Suppressor macrophage treated with lipopolysaccharide for 1 hour (primary cell): Measurements from ENCODE around the gene PRKCQ.
"Not testable (repeated sequence)": the region's sequence is repeated elsewhere in the genome, so short reads cannot be mapped to it uniquely, and the experiment has no call there.

ENCODE experiments used
- DNase-seq, 3 donors: peaks; one replicate each; pipeline ENCODE4 v3.0.0-alpha.2; 2020 to 2022

Gene PRKCQ

DNA sequence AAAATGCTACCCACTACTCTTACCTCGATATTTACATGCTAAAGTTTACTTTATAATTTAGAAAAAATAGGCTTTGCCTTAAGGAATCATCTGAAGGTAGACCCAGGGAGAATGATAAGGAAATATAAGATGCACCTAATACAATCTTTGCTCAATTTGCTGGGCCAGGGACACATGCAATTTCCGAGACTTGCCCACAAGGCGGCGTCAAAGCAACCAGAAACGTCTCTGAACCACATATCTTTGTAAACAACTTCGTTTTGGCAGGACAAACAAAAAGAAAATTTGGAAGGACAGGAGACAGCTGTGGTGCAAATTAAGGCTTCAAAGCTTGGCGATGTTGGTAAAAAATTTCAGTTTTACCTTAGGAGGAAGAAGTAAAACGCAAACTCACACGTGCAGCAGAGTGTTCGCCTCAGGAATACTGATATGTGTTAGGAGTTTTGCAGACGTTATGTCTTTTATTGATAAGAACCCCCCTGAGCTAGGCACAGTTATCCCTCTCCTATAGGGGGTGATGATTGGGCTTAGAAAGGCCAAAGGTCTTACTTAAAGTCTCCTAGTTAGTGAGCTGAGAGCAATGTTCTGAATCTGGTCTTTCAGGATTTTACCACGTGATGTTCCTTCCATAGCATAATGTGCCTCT is 134.3 kb downstream of the PRKCQ start:
- DNase-seq: peak; percentile 60 to 75 (median 71)

DNA sequence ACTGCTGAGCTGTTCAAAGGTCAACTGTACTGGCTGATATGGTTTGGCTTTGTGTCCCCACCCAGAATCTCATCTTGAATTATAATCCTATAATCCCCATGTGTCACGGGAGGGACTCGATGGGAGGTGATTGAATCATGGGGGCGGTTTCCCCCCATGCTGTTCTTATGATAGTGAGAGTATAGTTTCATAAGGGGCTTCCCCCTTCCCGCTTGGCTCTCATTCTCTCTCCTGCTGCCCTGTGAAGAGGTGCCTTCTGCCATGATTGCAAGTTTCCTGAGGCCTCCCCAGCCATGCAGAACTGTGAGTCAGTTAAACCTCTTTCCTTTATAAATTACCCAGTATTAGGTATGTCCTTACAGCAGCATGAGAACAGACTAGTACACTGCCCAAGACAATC is 140.2 kb downstream of the PRKCQ start:
- DNase-seq: not testable (repeated sequence)

DNA sequence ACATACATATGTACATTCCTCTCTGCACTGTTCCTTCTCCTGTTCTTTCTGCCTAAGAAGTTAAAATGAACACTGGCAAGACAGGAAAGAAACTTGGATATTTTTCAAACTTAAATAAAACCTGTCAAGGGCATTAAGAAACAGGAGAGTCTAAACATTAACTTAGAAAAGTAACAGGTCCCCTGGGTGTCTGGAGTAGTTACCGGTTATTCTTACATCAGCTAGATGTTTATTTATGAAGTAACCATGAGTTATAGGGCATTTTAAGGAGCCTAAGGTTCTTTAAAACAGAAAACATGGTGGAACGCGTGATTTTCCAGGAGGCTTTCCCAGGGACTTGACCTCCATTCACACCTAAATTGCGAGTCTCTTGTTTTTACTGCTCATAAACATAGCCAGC is 148.2 kb downstream of the PRKCQ start:
- no peak for DNase-seq

DNA sequence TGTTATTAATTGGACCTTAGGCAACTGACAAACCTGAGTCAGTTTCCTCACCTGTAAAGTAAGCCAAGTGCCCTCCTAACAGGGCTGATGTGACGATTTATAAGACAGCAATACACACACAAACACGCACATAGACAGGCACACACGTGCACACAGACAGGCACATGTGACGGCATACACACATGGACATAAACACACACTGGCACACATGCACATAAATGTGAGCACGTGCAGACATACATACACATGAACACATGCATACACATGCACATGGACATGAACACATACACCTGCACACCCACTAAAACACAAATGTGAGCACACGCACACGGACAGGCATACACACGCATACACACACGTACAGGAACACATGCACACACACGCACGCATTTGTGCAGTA is 148.9 kb downstream of the PRKCQ start:
- DNase-seq: no peak

DNA sequence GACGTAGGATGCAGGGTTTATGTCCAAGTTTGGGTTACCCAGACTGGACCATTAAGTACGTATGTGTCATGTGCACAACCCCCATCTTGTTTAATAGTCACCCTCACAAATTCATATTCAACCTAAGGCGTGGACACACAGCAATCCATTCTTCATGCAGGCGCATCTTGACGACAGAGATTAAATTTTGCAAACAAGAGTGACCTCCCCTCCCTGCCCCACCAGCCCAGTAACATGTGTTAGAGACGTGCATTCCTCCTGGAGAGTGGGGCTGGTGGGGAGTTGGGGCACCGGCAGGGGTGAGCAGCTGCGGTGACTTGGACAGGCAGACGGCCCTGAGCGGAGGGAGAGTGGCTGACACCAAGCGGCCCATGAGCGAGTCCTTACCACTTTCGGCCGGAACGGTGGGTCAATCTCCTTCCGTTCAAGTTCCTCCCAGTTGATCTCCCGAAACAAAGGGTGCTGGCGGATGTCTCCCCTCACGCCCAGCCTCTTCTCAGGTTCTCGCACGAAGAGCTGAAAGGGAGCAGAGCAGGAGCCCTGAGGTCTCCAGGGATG is 149.6 kb downstream of the PRKCQ start:
- DNase-seq: no peak

DNA sequence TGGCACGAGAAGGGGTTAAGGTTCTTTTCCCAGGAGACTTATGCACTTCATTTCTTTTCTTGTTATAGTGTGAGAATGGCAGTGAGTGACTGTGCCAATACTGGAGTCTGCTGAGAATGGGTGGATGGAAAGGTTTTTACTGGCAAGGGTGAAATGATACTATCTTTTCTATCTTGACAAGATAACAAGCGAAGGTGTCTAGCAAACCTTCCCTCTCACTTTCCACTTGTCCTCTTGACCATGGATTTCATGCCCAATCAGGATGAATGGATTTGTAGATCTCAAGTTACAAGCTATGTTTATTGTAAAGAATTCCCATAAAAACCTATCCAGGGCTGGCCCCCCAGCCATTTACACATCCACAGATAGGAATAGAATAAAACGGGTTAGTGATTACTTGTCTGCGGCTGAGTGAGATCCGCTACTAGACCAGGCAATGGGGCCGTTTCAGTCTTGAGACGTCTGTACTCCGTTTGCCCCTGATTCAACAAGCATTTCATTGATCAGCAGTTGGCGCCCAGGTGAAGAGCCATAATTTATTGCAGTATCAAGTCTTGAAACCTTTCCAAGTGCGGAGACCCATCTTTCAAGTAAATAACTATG is 152.6 kb downstream of the PRKCQ start:
- no peak for DNase-seq

DNA sequence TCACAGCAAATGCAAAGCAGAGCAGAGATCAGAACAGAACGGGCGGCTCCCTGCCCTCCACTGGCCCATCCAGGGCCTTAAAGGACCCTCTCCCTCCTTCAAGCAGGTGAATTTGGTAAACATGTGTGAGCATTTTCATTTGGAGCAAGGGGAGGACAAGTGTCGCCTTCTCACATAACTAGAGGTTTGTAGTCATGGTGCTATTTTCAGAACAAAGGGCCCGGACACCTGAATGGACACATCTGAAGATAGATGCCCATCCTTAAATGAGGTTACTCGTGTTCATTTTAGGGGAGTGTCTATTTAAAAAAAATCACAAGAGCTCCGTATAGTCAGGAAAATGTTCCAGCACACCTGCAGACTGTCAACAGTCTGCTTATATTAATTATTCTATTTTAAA is 153.8 kb downstream of the PRKCQ start:
- DNase-seq: no peak

DNA sequence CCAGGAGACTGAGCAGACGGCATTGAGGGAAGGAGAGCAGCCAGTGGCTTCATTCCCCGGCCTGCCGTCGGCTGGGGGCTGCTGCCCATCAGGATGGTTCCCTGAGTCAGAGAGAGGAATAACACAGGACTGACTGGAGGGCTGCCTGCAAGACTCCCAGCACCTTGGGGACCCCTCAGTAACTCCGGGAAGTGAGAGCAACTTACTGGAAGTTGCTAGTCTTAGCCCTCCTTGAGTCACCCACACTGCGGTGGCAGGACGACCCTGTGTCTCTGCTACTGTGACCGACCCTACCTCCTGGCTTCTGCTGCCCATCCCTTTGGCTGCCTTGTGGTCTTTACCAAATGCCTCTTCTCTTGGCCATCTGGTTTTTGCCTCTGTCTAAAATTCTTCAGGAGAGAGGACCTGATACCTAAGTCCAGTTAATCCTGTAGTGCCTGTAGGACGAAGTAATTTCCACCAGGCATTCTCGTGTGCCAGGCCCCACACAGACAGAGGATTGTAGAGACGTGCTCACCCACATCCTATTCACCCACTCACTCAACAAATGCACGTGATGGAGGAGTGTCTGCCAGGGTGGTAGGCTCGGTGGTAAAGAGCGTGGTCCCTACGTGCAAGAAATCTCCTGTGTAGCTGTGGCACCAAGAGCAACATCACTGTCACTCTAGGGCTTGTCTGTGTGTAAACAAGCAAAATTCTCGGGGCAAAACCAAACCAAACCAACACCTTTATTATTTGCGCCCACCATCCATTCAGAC is 156.5 kb downstream of the PRKCQ start:
- DNase-seq: no peak

DNA sequence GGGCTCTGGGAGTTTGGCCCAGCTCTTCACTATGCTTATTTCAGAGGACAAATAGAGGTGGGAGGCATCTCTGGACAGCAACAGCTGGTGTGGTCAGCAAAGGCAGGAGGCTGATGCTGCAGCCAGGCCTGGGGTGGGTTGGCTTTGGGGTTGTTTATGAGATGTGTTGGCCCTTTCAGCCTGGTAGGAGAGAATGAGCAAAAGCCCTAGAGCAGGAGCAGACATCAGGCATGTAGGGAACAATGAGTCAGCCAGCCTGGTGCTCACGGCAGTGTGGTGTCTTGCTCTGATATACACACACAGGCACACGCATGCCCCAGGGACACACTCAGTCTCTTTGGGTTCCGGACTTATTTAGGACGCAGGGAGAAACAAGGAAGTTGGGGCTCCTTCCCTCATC is 157.1 kb downstream of the PRKCQ start:
- no peak for DNase-seq

DNA sequence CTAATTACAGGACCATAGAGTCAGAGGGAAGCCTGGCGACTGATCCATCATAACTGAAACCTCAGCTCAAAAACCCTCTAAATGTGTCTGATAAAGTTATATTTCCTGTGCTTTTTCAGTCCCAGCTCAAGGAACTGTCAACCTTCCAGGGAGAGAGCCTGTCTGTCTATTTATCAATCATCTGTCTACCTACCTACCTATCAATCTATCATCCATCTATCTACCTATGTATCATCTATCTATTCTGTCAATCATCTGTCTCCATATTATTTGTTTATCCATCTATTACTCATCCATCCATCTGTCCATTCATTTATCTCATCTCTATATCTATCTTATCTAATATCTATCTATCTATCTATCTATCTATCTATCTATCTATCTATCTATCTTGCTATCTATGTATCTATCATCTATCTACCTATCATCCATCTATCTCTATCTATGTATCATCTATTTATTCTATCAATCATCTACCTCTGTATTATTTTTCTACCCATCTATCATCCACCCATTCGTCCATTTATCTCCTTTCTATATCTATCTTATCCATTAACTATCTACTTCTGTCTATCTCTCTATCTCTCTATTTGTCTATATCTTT is 161.4 kb downstream of the PRKCQ start:
- DNase-seq: no peak

DNA sequence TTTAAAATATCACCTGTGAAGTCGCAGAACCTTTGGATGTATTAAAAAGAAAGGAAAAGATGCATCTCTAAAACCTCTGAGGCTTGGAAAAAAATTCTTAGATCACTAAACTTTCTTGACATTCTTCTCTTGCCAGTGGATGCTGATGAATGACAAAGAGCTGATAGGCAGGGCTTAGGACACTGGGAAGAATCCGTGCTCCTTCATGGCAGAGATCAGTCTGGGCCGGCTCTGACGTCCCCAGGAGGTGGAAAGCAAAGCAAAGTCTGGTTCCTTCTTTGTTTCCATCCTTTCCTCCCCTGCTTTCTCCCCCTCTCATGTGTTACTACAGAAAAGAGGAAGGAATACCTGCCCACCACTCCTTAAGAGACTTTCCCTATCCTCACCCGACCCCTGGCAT is 161.9 kb downstream of the PRKCQ start:
- DNase-seq: no peak

DNA sequence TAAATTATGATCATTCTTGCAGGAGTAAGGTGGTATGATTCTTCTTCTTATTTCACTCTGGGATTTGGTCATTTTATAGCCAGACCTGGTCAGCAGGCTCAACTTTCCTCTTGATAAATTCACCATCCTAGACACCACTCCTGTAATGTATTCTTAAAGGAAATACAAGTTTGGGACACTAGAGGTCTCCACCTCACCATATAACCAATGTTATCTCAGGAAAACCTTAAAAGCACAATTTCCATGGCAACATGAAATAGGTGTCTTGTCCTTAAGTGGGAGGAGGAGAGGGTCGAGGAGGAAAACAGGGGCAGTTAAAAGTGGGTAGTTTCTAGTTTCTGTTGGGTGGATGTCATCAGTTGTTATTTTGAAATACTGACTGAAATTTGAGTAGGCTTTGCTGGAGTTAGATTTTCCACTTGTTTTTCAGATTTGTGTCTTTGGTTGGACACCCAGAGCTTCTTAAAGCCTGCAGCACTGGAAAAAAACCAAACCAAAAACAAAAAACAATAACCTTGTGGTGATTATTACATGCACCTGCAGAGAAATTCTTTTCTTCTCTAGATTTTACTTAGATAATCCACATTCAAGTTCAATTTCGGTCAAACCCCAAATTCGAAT is 163.1 kb downstream of the PRKCQ start:
- peak; percentile 70 to 84 (median 80) for DNase-seq

DNA sequence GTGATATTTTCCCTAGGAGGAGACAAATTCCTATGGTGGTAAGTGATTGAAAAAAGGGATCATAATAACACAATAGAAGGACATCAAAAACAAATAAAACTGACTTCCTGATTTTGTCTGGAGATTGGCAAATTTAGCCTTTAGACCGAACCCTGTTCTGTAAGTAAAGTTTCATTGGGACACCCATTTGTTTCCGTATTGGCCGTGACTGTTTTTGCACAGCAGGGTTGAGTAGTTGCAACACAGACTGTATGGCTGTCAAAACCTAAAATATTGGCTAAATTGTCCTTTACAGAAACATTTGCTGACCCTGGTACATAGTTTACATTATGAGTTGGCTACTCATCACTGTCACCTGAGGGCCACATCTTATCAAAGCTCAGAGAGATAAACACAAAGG is 168.6 kb downstream of the PRKCQ start:
- DNase-seq: peak in 1 of 3 donors; percentile 14

DNA sequence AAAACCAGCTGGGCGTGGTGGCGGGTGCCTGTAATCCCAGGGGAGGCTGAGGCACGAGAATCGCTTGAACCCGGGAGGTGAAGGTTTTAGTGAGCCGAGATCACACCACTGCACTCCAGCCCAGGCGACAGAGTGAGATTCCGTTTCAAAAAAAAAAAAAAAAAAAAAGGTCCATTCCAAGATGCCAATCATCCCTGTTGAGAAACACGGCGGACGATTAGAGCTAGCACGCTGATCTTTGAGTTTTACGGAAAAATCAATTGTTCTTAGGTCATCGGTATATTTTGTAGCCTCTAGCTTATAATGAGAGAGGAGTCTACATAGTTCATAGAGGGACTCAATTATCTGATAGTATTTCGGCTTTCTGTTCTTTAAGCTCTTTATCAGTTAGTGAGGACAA is 169.2 kb downstream of the PRKCQ start:
- no peak for DNase-seq

DNA sequence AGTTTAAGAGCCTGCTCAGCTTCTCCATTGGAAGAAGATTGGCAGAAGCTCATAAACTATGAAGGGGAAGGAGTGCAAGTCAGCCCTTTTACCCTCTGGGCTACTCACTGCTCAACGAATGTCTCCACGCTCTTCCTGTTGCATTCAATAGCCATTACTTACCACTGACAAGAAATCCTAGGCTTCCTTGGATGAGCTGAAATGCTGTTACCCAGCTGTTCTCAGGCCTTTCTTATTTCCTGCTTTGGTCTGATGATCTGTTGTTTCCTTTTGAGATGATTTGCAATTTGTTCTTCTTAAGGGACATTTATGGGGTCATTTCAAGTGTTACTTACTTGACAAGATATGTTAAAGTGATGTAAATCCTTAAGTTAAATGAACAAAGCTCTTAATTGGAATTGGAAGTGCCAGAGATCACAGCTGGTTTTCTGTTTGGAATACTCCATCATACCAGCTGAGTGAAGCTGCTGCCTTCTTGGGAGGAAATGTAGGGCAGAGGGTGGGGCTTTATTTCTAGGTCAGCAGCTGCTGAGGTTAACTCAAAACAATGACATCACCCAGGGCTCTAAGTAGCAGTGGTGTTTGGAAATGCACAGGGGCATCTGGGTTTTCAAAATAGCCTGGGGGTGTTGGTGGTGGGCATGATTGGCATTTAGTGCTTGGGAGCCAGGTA is 170.0 kb downstream of the PRKCQ start:
- peak; percentile 67 to 69 (median 67) for DNase-seq

DNA sequence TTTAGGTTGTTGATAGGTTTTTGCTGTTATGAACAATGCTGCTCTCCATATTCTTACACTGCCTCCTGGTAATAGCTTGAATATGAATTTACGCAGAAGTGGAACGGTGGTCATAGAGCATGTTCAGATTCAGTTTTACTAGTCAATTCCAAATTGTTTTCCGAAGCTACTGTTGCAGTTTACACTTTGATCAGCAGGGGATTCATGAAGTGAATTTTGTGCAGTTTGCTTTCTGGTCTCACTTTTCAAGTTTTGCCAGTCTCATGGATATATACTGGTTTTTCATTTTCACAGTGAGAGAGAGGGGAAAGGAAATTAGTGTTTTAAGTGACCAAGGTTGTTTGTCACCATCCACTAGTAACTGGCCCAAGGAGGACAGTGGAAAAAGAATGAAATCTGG is 171.3 kb downstream of the PRKCQ start:
- DNase-seq: no peak

DNA sequence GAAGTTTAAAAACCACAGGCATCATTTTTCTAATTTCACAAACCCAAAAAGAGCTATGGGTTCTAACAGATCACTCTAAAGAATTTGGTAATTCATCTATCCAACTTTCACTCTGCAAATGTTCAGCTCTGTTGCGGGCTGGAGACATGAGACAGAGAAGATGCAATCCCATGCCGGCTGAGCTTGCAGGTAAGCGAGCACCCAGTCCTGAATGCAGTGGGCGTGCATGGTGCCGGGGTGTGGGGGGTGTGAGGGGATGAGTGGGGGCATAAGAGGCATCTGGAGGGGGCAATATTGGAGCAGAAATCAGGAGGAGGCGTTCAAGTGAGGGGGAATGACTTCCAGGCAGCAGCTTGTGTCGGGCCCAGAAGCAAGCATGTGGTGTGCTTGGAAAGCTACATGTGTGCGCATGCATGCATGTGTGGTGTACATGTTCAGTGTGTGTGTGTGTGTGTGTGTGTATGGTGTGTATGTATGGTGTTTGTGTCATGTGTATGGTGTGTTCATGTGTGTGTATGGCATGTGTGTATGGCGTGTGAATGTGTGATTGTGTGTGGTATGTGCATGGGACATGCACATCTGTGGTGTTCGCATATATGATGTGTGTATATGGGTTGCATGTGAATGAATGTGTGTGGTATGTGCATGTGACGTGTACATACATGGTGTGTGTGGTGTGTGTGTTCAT is 172.9 kb downstream of the PRKCQ start:
- no peak for DNase-seq

DNA sequence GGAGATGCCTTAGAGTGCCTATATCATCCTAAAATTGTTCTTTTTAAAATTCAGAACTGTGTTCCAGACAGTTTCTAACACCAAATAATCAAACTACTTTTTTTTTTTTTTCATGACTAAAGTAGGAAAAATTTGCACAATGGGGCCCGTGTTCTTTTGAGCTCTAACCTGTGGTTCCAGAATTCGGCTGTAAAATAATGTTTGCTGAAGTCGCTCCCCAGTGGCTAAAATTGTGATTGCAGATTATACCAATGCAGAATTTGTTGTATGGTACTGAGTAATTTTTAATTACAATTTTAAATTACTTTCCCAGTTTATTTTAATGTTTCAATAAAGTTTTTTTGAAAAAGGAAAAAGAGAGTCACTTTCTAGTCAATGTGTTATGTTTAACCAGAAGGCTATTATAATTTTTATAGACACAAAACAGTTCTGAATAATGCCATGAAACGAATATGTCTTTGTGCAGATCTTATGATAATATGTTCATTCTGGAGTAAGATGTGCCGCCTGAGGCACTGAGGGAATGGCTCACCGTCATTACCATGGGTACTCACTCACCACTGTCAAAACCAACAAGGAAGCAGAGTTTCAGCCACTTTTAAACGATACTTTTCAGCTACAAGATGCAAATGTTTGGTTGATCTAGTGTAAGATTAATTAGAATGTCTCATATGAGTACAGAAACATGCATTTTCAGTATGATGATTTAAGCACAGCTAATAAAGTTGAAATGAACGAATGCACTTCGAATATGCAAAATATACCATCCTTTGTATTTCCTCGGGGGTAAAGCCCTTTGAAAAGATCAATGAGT is 173.6 kb downstream of the PRKCQ start:
- peak in 2 of 3 donors; percentile 43 to 48 for DNase-seq

DNA sequence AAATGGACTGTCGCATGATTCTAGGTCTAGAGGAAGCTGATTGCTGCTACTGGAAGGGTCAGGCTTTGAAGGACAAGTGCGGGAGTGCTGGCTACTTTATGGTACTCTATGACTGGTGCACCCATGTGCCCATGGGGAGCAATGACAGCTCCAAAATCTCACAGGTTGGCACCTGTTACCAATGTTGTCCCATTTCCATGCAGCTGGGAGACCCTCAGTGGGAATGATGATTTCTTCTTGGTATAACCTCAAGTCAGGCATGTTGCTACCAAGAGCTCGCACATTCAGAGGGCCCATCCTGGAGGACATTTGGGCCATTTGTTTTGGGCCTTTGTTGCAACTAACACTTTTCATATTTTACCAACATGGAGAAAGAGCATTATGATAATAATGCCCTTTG is 174.4 kb downstream of the PRKCQ start:
- DNase-seq: no peak

DNA sequence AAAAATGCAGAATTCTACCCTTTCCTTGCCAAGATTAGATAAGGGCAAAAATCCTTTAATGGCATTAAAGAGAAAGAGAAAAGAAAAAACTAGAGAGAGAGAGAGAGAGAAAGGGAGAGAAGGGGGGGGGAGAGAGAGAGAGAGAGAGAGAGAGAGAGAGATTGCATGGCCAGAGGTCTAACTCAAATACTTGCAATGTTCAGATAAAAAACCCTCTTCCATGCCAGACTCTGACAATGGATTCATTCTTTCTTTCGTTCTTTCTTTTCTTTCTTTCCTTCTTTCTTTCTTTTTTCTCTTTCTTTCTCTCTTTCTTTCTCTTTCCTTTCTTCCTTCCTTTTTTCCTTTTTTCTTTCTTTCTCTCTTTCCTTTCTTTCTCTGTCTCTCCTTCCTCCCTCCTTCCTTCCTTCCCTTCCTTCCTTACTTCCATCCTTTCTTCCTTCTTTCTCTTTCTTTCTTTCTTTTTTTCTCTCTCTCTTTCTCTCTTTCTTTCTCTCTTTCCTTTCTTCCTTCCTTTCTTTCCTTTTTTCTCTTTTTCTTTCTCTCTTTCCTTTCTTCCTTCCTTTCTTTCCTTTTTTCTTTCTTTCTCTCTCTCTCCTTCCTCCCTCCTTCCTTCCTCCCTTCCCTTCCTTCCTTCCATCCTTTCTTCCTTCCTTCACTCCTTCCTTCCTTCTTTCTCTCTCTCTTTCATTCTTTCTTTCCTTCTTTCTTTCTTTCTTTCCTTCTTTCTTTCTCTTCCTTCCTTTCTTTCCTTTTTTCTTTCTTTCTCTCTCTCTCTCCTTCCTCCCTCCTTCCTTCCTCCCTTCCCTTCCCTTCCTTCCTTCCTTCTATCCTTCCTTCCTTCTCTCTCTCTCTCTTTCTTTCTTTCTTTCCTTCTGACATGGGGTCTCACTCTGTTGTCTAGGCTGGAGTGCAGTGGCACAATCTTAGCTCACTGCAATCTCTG is 175.7 kb downstream of the PRKCQ start:
- no peak for DNase-seq
